GM23338 (cell line): ENCODE measurements around the gene BTRC.
"Not testable (repeated sequence)": the region's sequence is repeated elsewhere in the genome, so short reads cannot be mapped to it uniquely, and the experiment has no call there.

ENCODE experiments used
- EZH2 ChIP-seq: fragments of 200-600 bp; sonication (generic); IDR thresholded peaks from one replicate; pipeline ENCODE4 v1.8.0; 2017; ENCODE audit warnings: antibody characterized with exemption, mild to moderate bottlenecking, low read depth; ENCODE audit not compliant: unreplicated experiment
- POLR2AphosphoS5 ChIP-seq: IDR thresholded peaks from 2 replicates; pipeline ENCODE4 v1.6.1; 2016; ENCODE audit warnings: antibody characterized with exemption, low read depth
- TF ChIP-seq, protein P1 (sequence below), 2 experiments: fragments of 200-600 bp in 1 of 2; sonication (generic) in 1 of 2; conservative IDR thresholded peaks; 2 replicates each; pipeline versions ENCODE4 v1.5.1 to v1.6.1; 2016 to 2017; ENCODE audit warnings: antibody characterized with exemption in 2 of 2, low read depth in 2 of 2, mild to moderate bottlenecking in 2 of 2, moderate library complexity in 1 of 2

DNA sequence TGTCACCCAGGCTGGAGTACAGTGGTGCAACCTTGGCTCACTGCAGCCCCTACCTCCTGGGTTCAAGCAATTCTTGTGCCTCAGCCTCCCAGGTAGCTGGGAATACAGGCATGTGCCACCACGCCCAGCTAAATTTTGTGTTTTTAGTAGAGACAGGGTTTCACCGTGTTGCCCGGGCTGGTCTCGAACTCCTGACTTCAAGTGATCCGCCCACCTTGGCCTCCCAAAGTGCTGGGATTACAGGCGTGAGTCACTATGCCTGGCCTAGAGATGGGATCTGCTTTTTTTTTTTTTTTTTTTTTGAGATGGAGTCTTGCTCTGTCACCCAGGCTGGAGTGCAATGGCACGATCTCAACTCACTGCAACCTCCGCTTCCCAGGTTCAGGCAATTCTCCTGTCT, 6.1 kb downstream of the BTRC start:
- TF ChIP-seq, protein P1, sequence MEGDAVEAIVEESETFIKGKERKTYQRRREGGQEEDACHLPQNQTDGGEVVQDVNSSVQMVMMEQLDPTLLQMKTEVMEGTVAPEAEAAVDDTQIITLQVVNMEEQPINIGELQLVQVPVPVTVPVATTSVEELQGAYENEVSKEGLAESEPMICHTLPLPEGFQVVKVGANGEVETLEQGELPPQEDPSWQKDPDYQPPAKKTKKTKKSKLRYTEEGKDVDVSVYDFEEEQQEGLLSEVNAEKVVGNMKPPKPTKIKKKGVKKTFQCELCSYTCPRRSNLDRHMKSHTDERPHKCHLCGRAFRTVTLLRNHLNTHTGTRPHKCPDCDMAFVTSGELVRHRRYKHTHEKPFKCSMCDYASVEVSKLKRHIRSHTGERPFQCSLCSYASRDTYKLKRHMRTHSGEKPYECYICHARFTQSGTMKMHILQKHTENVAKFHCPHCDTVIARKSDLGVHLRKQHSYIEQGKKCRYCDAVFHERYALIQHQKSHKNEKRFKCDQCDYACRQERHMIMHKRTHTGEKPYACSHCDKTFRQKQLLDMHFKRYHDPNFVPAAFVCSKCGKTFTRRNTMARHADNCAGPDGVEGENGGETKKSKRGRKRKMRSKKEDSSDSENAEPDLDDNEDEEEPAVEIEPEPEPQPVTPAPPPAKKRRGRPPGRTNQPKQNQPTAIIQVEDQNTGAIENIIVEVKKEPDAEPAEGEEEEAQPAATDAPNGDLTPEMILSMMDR (conservative IDR thresholded peaks at IDR 0.05; ENCODE audit: low read depth in 2 of 2), result not testable (repeated sequence)
- TF ChIP-seq POLR2AphosphoS5, EZH2: not testable (repeated sequence)
